HG03159 (cell line): ENCODE data around the gene THAP12.
"Not testable (repeated sequence)": the region's sequence is repeated elsewhere in the genome, so short reads cannot be mapped to it uniquely, and the experiment has no call there.

ENCODE experiments used
- ATAC-seq: cut with Tn5 transposase; IDR thresholded peaks from one replicate; pipeline ENCODE4 v1.9.1; 2021; ENCODE audit warnings: mild to moderate bottlenecking, moderate library complexity; ENCODE audit not compliant: unreplicated experiment

The THAP12 gene

GRCh38 chr11:76380977-76381719 is at the start of gene THAP12, which contains the start of gene GVQW3:
Gene THAP12 (minus strand): TSS chr11:76381132. CDS start chr11:76380836, 296 bp downstream.
Gene GVQW3 (plus strand): TSS chr11:76381323. CDS start chr11:76381829, 506 bp downstream.
- ATAC-seq = peak; percentile 76

- no peak for ATAC-seq
These were observed 45.7 kb upstream of the THAP12 start for GRCh38 chr11:76426660-76427059.

GRCh38 chr11:76424891-76425290 is 44.0 kb upstream of the THAP12 start:
- ATAC-seq = no peak

- ATAC-seq = no peak
These were observed 43.4 kb upstream of the THAP12 start for GRCh38 chr11:76424379-76424778.

- ATAC-seq = no peak
These were observed 39.0 kb upstream of the THAP12 start for GRCh38 chr11:76419896-76420295.

- no peak for ATAC-seq
These were observed 34.1 kb upstream of the THAP12 start for GRCh38 chr11:76415073-76415472.

GRCh38 chr11:76410851-76411357 is 30.0 kb upstream of the THAP12 start:
- ATAC-seq = no peak

GRCh38 chr11:76408171-76408965 is 27.4 kb upstream of the THAP12 start:
- no peak for ATAC-seq

GRCh38 chr11:76406359-76406758 is 25.4 kb upstream of the THAP12 start:
- no peak for ATAC-seq

GRCh38 chr11:76401484-76401883 is 20.6 kb upstream of the THAP12 start:
- not testable (repeated sequence) for ATAC-seq

GRCh38 chr11:76400967-76401366 is 20.0 kb upstream of the THAP12 start:
- no peak for ATAC-seq

- ATAC-seq = peak; percentile 62
These were observed 16.5 kb upstream of the THAP12 start for GRCh38 chr11:76397383-76397782.

GRCh38 chr11:76395296-76395695 is 14.4 kb upstream of the THAP12 start:
- no peak for ATAC-seq

GRCh38 chr11:76394411-76394810 is 13.5 kb upstream of the THAP12 start:
- ATAC-seq = no peak

- ATAC-seq = no peak
These were observed 11.9 kb upstream of the THAP12 start for GRCh38 chr11:76392870-76393269.

- ATAC-seq = no peak
These were observed 11.0 kb upstream of the THAP12 start for GRCh38 chr11:76391811-76392475.

GRCh38 chr11:76391021-76391420 is 10.1 kb upstream of the THAP12 start:
- ATAC-seq = no peak

GRCh38 chr11:76388408-76388807 is 7.5 kb upstream of the THAP12 start:
- ATAC-seq = no peak

GRCh38 chr11:76385903-76386302 is 5.0 kb upstream of the THAP12 start:
- no peak for ATAC-seq

GRCh38 chr11:76382209-76382608 is 1.3 kb upstream of the THAP12 start:
- no peak for ATAC-seq
